ENCODE data around the gene CYP1B1.

- TF ChIP-seq CTCF (IDR thresholded peaks at IDR 0.05) (no peak), POLR2A (IDR thresholded peaks at IDR 0.05) (no peak)
These were observed 28.6 kb upstream of the CYP1B1 start for GRCh38 chr2:38104598-38104997.

Measured in lower leg skin (tissue), 3 donors.